Measurements from ENCODE around the gene CLMP.
"Not testable (repeated sequence)": the region's sequence is repeated elsewhere in the genome, so short reads cannot be mapped to it uniquely, and the experiment has no call there.

CLMP gene

DNA sequence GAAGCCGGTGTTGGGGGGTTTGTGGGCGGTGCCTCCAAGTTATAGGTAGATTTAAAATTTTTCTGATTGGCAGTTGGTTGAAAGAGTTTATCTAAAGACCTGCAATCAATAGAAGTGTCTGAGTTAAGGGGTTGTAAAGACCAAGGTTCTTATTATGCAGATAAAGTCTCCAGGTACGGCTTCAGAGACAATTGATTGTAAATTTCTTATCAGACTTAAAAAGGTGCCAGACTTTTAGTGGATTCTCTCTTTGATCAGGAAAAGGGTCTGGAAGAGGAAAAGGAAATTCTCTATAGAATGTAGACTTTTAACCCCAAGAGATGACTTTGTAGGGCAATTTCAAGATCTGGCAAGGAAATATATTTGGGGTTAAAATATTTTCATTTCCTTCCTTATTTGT is 25.2 kb downstream of the CLMP start:
- no peak for DNase-seq (ENCODE audit: low read depth in 2 of 3, low spot score in 2 of 3)

- DNase-seq (ENCODE audit: low read depth in 2 of 3, low spot score in 2 of 3), result no peak
These were observed 26.0 kb downstream of the CLMP start for GRCh38 chr11:123168955-123169484.

DNA sequence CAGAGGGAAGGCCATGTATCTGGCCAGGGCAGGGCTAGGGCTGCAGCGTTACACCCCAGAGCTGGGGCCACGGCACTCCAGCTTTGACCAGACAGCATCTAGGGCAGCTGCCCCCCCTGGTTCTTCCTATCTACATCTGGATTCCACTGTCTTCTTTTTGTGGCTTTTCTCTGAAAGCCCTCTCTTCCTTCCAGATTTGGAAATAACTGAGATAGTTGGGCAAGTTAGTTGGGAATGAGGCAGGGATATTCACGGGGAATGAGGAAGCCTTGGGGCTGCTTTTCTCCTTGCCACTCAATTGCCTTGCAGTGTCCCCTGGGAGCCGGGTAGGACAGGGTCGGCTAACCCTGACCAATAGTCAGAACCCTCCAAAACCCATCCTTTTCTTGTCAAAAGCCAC is 26.8 kb downstream of the CLMP start:
- DNase-seq (ENCODE audit: low read depth in 2 of 3, low spot score in 2 of 3), result no peak

GRCh38 chr11:123166071-123166559 is 28.9 kb downstream of the CLMP start:
- DNase-seq (ENCODE audit: low read depth in 2 of 3, low spot score in 2 of 3), result no peak

DNA sequence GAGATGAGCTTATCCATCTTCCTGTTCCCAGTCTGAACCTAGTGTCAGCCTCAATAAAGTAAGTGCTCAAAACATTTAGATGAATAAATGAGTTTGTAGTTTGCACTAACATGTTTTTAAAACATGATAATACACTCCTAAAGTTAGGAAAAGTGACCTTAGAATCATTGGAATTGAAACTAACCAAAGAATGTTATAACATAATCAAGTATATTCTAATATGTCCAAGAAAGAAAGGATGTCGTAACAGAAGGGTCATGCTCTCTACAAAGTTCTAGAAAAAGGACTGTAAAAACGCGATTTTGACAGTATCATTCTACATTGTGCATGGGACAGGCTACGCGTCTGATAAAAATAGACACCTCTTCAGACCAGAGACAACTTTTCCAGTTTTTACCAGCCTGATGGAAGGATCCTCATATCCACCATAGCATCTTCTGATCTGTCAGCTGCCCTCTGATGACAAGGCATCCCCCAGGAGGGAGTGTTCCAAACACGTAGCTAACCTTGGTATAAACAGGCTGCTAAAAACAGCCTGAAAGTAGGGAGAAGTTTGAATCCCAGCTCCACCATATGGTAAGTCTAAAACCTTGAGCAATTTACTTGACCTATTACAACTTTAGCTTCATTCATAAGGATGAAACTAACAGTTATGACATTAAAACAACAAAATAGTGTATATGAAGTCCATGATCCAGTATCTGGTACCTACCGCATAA is 30.2 kb downstream of the CLMP start:
- DNase-seq (ENCODE audit: low read depth in 2 of 3, low spot score in 2 of 3), result no peak

GRCh38 chr11:123163621-123164020 is 31.4 kb downstream of the CLMP start:
- DNase-seq (ENCODE audit: low read depth in 2 of 3, low spot score in 2 of 3), result no peak

DNA sequence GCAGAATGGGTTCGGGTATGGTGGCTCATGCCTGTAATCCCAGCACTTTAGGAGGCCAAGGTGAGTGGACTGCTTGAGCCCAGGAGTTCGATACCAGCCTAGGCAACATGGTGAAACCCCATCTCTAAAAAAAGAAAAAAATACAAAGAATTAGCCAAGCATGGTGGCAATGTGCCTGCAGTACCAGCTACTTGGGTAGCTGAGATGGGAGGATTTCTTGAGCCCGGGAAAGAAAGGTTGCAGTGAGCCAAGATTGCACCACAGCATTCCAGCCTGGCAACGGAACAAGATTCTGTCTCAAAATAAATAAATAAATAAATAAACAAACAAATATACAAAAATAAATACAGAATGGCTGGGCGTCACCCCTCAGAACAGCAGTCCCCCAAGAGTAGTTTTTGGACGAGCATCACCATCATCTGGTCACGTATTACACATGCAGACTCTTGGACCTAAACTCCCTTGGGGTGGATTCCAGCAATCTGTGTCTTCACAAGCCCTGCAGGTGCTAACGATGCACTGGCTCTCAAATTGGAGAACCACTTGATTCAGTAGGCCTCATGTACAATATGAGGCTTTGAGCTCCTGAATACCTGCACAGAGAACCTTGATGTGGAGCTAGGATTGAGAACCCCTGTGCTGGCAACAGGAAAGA is 33.5 kb downstream of the CLMP start:
- no peak for DNase-seq (ENCODE audit: low read depth in 2 of 3, low spot score in 2 of 3)

DNA sequence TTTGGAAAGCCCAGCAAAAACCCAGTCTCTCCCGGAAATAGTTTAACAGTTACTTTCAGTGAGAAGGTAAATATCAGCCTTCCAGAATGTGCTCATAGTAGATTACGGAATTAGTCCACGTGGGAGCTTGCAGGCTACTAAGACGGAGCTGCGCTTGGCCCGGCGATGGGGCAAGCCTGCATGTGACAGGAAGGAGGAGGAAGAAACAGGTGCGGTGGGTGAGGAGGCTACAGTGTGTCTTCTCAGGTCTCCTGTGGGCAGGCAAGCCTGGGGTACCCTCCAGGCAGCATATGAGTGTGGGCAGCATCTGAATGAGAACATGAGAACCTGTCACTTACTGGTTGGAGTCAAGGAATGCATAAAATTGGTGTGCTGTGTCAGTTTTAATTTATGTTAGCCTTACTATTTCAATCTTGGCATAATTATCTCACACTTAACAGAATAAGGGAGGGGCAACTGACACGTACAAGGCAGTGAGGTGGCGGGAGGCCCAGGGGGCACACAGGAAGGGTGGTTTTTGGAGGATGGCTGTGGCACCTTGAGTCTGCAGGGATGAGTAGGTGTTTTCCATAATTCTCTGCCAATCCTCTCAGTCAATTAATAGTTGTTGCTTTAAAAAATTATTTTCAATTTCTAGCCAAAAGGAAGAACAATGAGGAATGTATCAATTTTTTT is 35.7 kb downstream of the CLMP start:
- no peak for DNase-seq (ENCODE audit: low read depth in 2 of 3, low spot score in 2 of 3)

DNA sequence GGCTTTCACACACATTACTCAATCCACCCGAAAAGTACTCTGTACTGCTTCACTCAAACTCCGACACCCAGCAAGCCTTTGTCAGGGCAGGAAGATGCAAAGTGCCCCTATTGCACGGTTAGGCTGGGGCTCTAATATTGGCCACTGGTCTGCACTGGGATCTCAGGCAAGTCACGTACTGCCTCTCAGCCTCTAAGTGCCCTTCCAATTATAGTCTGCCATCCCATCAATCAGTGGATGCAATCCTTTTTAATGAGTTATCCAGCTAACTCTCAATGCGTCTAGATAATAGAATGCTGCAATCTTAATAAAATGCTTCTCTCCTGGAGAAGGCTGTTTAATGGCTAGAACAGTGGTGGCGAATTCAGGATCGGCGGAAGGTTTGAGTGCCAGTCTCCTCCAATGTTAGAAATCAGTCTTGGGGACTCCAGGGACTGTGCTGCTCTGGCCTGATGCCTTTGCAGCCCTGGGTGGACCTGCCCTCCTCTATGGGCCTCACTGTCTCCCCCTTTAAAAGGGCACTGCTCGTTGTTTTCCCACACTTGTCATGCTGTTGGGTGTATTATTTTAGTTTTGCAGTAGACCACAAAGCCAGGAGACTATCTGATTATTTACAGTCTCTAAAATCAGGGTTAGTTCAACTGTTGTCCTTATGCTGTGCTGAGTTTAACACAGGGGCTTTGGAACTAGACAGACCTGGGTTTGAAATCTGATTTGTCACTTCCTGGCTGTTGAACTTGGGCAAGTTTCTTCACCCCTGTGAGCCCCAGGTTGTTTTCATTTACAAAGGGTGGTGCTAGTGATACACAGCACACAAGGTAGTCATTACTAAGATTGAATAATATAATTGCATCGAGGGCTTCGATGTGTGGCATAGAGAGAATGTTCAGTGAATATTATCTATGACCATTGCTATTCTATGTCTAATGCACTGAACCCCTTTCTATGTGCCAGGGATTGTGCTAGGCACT is 36.7 kb downstream of the CLMP start:
- DNase-seq (ENCODE audit: low read depth in 2 of 3, low spot score in 2 of 3), result no peak

DNA sequence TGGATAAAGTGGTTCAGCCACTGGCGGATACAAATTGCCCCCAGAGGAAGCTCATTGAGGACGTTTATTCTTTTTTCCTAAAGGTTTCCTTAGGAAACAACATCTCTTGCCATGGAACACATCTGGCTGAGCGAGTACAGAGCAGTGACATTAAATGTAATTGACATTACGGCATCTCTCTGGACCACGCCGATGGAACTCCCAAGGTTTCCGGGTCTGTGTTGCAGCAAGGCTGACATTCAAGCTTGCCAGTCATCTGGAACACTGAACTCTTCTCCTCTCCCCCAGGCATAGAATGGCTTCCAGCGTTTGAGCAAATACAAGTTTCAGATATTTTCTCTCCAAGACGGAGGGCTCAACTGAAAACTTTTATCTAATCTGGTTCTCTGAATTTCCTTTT is 42.1 kb downstream of the CLMP start:
- no peak for DNase-seq (ENCODE audit: low read depth in 2 of 3, low spot score in 2 of 3)

DNA sequence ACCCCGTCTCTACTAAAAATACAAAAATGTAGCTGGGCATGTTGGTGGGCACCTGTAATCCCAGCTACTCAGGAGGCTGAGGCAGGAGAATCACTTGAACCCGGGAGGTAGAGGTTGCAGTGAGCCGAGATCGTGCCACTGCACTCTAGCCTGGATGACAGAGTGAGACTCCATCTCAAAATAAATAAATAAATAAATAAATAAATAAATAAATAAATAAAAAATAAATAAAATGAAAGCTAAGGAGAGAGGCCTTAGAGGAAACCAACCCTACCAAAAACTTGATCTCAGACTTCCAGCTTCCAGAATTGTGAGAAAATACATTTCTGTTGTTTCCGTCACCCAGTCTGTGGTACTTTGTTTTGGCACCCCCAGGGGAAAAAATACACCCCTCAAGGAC is 42.7 kb downstream of the CLMP start:
- not testable (repeated sequence) for DNase-seq (ENCODE audit: low read depth in 2 of 3, low spot score in 2 of 3)

DNA sequence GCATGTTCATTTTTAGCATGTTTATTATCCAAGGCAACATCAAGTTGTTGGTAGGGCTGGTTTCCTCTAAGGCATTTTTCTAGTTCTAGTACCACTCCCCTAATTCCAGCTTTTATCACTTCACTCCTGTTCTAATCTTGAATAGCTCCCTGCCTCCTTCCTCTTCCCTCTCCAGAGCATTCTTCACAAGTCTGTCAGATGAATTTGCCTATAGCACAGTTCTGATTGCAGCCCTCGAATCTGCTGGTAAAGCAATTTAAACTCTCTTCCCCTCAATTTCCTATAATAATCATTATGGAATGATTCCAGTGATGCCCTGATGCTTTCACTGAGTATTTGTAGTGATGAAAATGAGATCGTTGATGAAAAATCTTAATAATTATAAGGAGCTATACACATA is 43.3 kb downstream of the CLMP start:
- no peak for DNase-seq (ENCODE audit: low read depth in 2 of 3, low spot score in 2 of 3)

GRCh38 chr11:123151366-123151765 is 43.7 kb downstream of the CLMP start:
- no peak for DNase-seq (ENCODE audit: low read depth in 2 of 3, low spot score in 2 of 3)

DNA sequence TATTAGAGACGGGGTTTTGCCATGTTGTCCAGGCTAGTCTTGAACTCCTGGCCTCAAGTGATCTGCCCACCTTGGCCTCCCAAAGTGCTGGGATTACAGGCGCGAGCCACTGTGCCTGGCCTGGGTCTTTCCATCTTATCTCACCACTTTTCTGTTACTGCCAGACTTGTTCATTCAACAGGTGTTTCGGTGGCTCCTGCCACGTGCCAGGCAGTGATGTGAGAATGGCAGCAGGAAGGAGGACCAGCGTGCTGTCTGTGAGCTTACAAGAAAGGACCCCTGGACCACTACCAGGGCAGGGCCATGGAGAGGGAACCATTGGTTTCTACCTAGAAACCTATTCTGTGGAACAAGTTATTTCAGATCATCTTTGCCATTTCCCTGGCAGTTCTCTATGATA is 44.2 kb downstream of the CLMP start:
- DNase-seq (ENCODE audit: low read depth in 2 of 3, low spot score in 2 of 3), result no peak

- no peak for DNase-seq (ENCODE audit: low read depth in 2 of 3, low spot score in 2 of 3)
These were observed 46.1 kb downstream of the CLMP start for GRCh38 chr11:123148965-123149364.

DNA sequence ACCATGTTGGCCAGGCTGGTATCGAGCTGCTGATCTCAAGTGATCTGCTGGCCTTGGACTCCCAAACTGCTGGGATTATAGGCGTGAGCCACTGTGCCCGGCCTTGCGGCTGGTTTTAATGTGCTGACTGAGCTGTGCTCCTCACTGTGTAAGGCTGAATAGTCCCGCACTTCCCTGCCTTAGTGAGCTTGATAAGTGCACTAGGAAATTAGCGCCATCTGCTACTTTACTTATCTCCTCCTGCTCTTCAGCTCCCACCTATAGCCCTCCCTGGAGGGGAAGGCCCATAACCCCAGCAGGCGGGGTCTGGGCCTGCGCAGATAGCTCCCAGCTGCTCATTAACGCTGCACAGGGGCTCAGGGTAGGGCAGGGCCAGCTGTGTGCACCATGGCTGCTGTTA is 49.4 kb downstream of the CLMP start:
- no peak for DNase-seq (ENCODE audit: low read depth in 2 of 3, low spot score in 2 of 3)

DNA sequence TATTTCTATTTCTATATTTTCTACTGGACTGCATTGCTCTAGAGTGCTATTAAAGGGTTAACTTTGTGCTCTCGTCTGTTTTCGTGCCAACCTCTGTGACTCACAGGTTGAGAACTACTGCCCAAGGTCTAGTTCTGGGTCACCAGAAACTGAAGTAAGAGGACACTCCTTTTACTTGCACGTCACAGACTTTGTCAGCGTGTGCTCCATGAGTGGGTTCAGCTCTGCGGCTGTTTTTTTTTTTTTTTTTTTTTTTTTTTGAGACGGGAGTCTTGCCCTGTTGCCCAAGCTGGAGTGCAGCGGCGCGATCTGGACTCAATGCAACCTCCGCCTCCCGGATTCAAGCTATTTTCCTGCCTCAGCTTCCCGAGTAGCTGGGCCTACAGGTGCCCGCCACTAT is 49.8 kb downstream of the CLMP start:
- no peak for DNase-seq (ENCODE audit: low read depth in 2 of 3, low spot score in 2 of 3)

- DNase-seq (ENCODE audit: low read depth in 2 of 3, low spot score in 2 of 3), result no peak
These were observed 50.3 kb downstream of the CLMP start for GRCh38 chr11:123144707-123145106.

DNA sequence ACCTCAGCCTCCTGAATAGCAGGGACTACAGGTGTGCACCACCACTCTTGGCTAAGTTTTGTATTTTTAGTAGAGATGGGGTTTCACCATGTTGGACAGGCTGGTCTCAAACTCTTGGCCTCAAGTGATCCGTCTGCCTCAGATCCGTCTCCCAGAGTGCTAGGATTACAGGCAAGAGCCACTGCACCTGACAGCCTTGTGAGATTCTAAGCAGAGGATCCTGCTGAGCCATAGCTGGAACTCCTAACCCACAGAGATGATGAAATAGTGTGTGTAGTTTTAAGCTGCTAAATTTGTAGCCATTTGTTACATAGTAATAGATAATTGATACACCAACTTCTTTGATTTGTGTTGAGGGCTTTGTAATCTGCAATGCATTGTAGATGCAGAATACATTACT is 51.1 kb downstream of the CLMP start:
- DNase-seq (ENCODE audit: low read depth in 2 of 3, low spot score in 2 of 3), result no peak

GRCh38 chr11:123143476-123143875 is 51.6 kb downstream of the CLMP start:
- no peak for DNase-seq (ENCODE audit: low read depth in 2 of 3, low spot score in 2 of 3)

- no peak for DNase-seq (ENCODE audit: low read depth in 2 of 3, low spot score in 2 of 3)
These were observed 55.8 kb downstream of the CLMP start for GRCh38 chr11:123139206-123139605.
